Activated naive CD8-positive, alpha-beta T cell treated with anti-CD3 and anti-CD28 coated beads for 36 hours (primary cell): ENCODE results near the gene ADAT1. TPM values are rescaled to one million over a fixed set of nuclear protein-coding genes. Genes with fewer than 3 reads are reported as not detected.
A peak's percentile ranks its signal among the peaks of the same experiment; 100 is the strongest.

ENCODE experiments used
- DNase-seq: peaks from one replicate; pipeline ENCODE4 v3.0.0; 2021
- H3K27ac Mint-ChIP-seq: one replicate; pipeline ENCODE4 v1.8.0; 2022; ENCODE audit warnings: mild to moderate bottlenecking, moderate library complexity, mixed read lengths
- H3K27me3 Mint-ChIP-seq: one replicate; pipeline ENCODE4 v1.8.0; 2022; ENCODE audit warnings: mild to moderate bottlenecking, mixed read lengths
- H3K36me3 Mint-ChIP-seq: one replicate; pipeline ENCODE4 v1.8.0; 2021; ENCODE audit warnings: mild to moderate bottlenecking, mixed read lengths
- H3K4me1 Mint-ChIP-seq: one replicate; pipeline ENCODE4 v1.8.0; 2021; ENCODE audit warnings: mixed read lengths
- H3K4me3 Mint-ChIP-seq: one replicate; pipeline ENCODE4 v1.8.0; 2022; ENCODE audit warnings: mild to moderate bottlenecking, moderate library complexity, mixed read lengths
- H3K9me3 Mint-ChIP-seq: one replicate; pipeline ENCODE4 v1.8.0; 2022; ENCODE audit warnings: mixed read lengths
- total RNA-seq, 2 experiments: library from RNA; stranded (reverse); gene quantifications; one replicate each; pipeline ENCODE4 v1.2.3, GENCODE V29; 2021

Gene ADAT1
- 10 to 100 TPM; 56.7 to 58.7 TPM for total RNA-seq

GRCh38 chr16:75622761-75623605, at the start of gene ADAT1:
Gene ADAT1 (minus strand): TSS chr16:75623281. CDS start chr16:75620799, 2,482 bp downstream.
- Mint-ChIP-seq H3K9me3 (no peaks in the 10 kb centered on the region), H3K4me1 (peaks cover 32% of the 10 kb centered on the region), H3K36me3 (peaks cover 51% of the 10 kb centered on the region), H3K27me3 (no peaks in the 10 kb centered on the region), H3K4me3 (peak within 1 kb of the TSS; percentile 95), H3K27ac (peak within 1 kb of the TSS; percentile 96)
- DNase-seq = peak; percentile 96

GRCh38 chr16:75667503-75667902, 44.4 kb upstream of the ADAT1 start:
- no peak overlapping the region for H3K27ac Mint-ChIP-seq
- no peaks in the 10 kb centered on the region for H3K9me3 Mint-ChIP-seq
- no peaks in the 10 kb centered on the region for H3K36me3 Mint-ChIP-seq
- H3K4me3 Mint-ChIP-seq = no peak overlapping the region
- H3K27me3 Mint-ChIP-seq = no peaks in the 10 kb centered on the region
- no peak for DNase-seq
- no peaks in the 10 kb centered on the region for H3K4me1 Mint-ChIP-seq

GRCh38 chr16:75660726-75661302, 37.7 kb upstream of the ADAT1 start:
- H3K36me3 Mint-ChIP-seq = peaks cover 14% of the 10 kb centered on the region
- DNase-seq = no peak

GRCh38 chr16:75660321-75660720, 37.2 kb upstream of the ADAT1 start:
- H3K9me3 Mint-ChIP-seq = no peaks in the 10 kb centered on the region
- no peaks in the 10 kb centered on the region for H3K27me3 Mint-ChIP-seq
- H3K36me3 Mint-ChIP-seq = peaks cover 15% of the 10 kb centered on the region
- no peaks in the 10 kb centered on the region for H3K4me1 Mint-ChIP-seq
- no peak for DNase-seq
- H3K4me3 Mint-ChIP-seq = no peak overlapping the region
- H3K27ac Mint-ChIP-seq = no peak overlapping the region

More at GRCh38 chr16:75660726-75661302, 37.7 kb upstream of the ADAT1 start:
- Mint-ChIP-seq H3K4me3 (no peak overlapping the region), H3K27ac (no peak overlapping the region), H3K4me1 (no peaks in the 10 kb centered on the region), H3K27me3 (no peaks in the 10 kb centered on the region), H3K9me3 (no peaks in the 10 kb centered on the region)

- peaks cover 26% of the 10 kb centered on the region for H3K36me3 Mint-ChIP-seq
These were observed 35.1 kb upstream of the ADAT1 start for GRCh38 chr16:75658175-75658574.

GRCh38 chr16:75653922-75654321, 30.8 kb upstream of the ADAT1 start:
- Mint-ChIP-seq H3K36me3 (peaks cover 44% of the 10 kb centered on the region), H3K4me3 (peak overlapping the region; percentile 5), H3K4me1 (peaks cover 33% of the 10 kb centered on the region), H3K27me3 (no peaks in the 10 kb centered on the region), H3K9me3 (no peaks in the 10 kb centered on the region), H3K27ac (peak overlapping the region; percentile 72)
- no peak for DNase-seq

More at GRCh38 chr16:75658175-75658574, 35.1 kb upstream of the ADAT1 start:
- Mint-ChIP-seq H3K27ac (no peak overlapping the region), H3K27me3 (no peaks in the 10 kb centered on the region), H3K4me3 (no peak overlapping the region), H3K9me3 (no peaks in the 10 kb centered on the region), H3K4me1 (peaks cover 11% of the 10 kb centered on the region)
- no peak for DNase-seq

GRCh38 chr16:75648265-75649076, 25.4 kb upstream of the ADAT1 start:
- no peaks in the 10 kb centered on the region for H3K27me3 Mint-ChIP-seq
- H3K4me3 Mint-ChIP-seq = peak overlapping the region; percentile 88
- H3K4me1 Mint-ChIP-seq = peaks cover 47% of the 10 kb centered on the region
- peaks cover 41% of the 10 kb centered on the region for H3K36me3 Mint-ChIP-seq
- peak overlapping the region; percentile 96 for H3K27ac Mint-ChIP-seq
- peak; percentile 82 for DNase-seq
- H3K9me3 Mint-ChIP-seq = no peaks in the 10 kb centered on the region

GRCh38 chr16:75647492-75648264, 24.6 kb upstream of the ADAT1 start, which contains the start of the genes KARS1 and TERF2IP:
Gene KARS1 (minus strand): TSS chr16:75647665. CDS start chr16:75647639, 26 bp downstream.
Gene TERF2IP (plus strand): TSS chr16:75647773. CDS start chr16:75647883, 110 bp downstream.
- no peaks in the 10 kb centered on the region for H3K9me3 Mint-ChIP-seq

GRCh38 chr16:75647112-75647491, 24.0 kb upstream of the ADAT1 start:
- no peak for DNase-seq
- Mint-ChIP-seq H3K4me3 (peak overlapping the region; percentile 88), H3K4me1 (peaks cover 40% of the 10 kb centered on the region), H3K9me3 (no peaks in the 10 kb centered on the region), H3K27ac (peak overlapping the region; percentile 98), H3K36me3 (peaks cover 39% of the 10 kb centered on the region), H3K27me3 (no peaks in the 10 kb centered on the region)

More at GRCh38 chr16:75647492-75648264, 24.6 kb upstream of the ADAT1 start, which contains the start of the genes KARS1 and TERF2IP:
- DNase-seq = peak; percentile 96
- Mint-ChIP-seq H3K27ac (peak within 1 kb of the TSS; percentile 98), H3K4me1 (peaks cover 42% of the 10 kb centered on the region), H3K36me3 (peaks cover 39% of the 10 kb centered on the region), H3K4me3 (peak within 1 kb of the TSS; percentile 88), H3K27me3 (no peaks in the 10 kb centered on the region)

GRCh38 chr16:75644240-75645012, 21.3 kb upstream of the ADAT1 start:
- peak overlapping the region; percentile 76 for H3K27ac Mint-ChIP-seq
- peaks cover 29% of the 10 kb centered on the region for H3K4me1 Mint-ChIP-seq
- H3K9me3 Mint-ChIP-seq = no peaks in the 10 kb centered on the region
- H3K36me3 Mint-ChIP-seq = peaks cover 37% of the 10 kb centered on the region
- peak overlapping the region; percentile 67 for H3K4me3 Mint-ChIP-seq
- no peaks in the 10 kb centered on the region for H3K27me3 Mint-ChIP-seq
- no peak for DNase-seq

- Mint-ChIP-seq H3K9me3 (no peaks in the 10 kb centered on the region), H3K27me3 (no peaks in the 10 kb centered on the region)
These were observed 17.5 kb upstream of the ADAT1 start for GRCh38 chr16:75640598-75640997.

GRCh38 chr16:75635036-75635435, 12.0 kb upstream of the ADAT1 start:
- Mint-ChIP-seq H3K4me1 (peaks cover 3% of the 10 kb centered on the region), H3K4me3 (no peak overlapping the region), H3K27me3 (no peaks in the 10 kb centered on the region), H3K36me3 (peaks cover 57% of the 10 kb centered on the region), H3K9me3 (no peaks in the 10 kb centered on the region), H3K27ac (no peak overlapping the region)
- DNase-seq = no peak

More at GRCh38 chr16:75640598-75640997, 17.5 kb upstream of the ADAT1 start:
- DNase-seq = no peak
- Mint-ChIP-seq H3K27ac (no peak overlapping the region), H3K4me3 (no peak overlapping the region), H3K4me1 (peaks cover 22% of the 10 kb centered on the region), H3K36me3 (peaks cover 42% of the 10 kb centered on the region)

GRCh38 chr16:75632857-75633256, 9.8 kb upstream of the ADAT1 start:
- peaks cover 10% of the 10 kb centered on the region for H3K4me1 Mint-ChIP-seq
- peaks cover 64% of the 10 kb centered on the region for H3K36me3 Mint-ChIP-seq
- no peak overlapping the region for H3K4me3 Mint-ChIP-seq
- no peaks in the 10 kb centered on the region for H3K27me3 Mint-ChIP-seq
- no peaks in the 10 kb centered on the region for H3K9me3 Mint-ChIP-seq
- no peak overlapping the region for H3K27ac Mint-ChIP-seq
- DNase-seq = no peak
